ENCODE measurements around the gene ME1. TPM values are rescaled to one million over a fixed set of nuclear protein-coding genes. Genes with fewer than 3 reads are reported as not detected.

Gene ME1
- total and polyA plus RNA-seq, 9 of the 15 experiments (the other 6 are each of a cell fraction or from before 2014, with no cell fraction given): 3.2 to 10.4 (median 5.5) TPM

DNA sequence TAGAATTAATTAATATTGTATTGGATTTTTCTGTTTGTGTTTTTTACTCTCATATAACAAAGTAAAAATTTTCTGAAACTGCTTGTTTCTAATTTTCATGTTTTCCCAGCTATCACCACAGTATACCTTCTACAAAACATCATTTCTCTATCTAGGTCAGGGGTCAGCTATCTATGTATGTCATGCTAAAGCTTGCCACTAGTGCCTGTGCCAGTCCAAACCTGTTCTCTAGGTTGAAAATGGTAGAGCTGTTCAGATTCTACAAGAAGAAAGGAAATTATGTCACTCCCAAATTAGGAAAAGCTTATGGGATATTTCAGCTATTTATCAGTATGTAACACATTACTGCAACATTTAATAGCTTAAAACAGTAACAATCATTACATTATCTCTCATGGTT lies 5.8 kb upstream of the ME1 start:
- no peak for DNase-seq (ENCODE audit: extremely low read depth in 1 of 4, low spot score in 3 of 4)
- Histone ChIP-seq H3K9ac (ENCODE audit: insufficient read depth in 1 of 2, low read depth in 2 of 2, low read length in 2 of 2) (no peak overlapping the region), H3K9me3 (replicated peaks; ENCODE audit: control insufficient read depth, insufficient read depth, low read depth, low read length) (no peaks in the 10 kb centered on the region), H3K27me3 (ENCODE audit: control insufficient read depth in 2 of 2, insufficient read depth in 2 of 2, low read length in 2 of 2) (no peaks in the 10 kb centered on the region), H3K4me3 (no peak overlapping the region), H3K79me2 (ENCODE audit: control insufficient read depth, insufficient read depth, low read length) (no peaks in the 10 kb centered on the region), H4K20me1 (replicated peaks; ENCODE audit: control insufficient read depth, insufficient read depth, low read length) (no peaks in the 10 kb centered on the region), H3K9me1 (ENCODE audit: control insufficient read depth, insufficient read depth, low read length) (no peaks in the 10 kb centered on the region), H3K27ac (ENCODE audit: extremely low read depth, low read depth, low read length) (no peak overlapping the region), H3K36me3 (ENCODE audit: control insufficient read depth, insufficient read depth, low read length) (no peaks in the 10 kb centered on the region), H3K4me1 (replicated peaks in 1 of 2; ENCODE audit: control insufficient read depth in 2 of 2, insufficient read depth in 2 of 2, low read length in 2 of 2) (peaks cover 2 to 4% of the 10 kb centered on the region in 2 experiments; a peak in 4 of 5 replicates), H2AFZ (ENCODE audit: low read depth, low read length) (no peak overlapping the region), H3K4me2 (ENCODE audit: insufficient read depth, low read length) (no peak overlapping the region)
- no TSS peak for BruUV-seq (replicated peaks)
- in situ Hi-C loops (cut with MboI): no loop called here
- no peak for TF ChIP-seq DACH1 (IDR thresholded peaks at IDR 0.05; ENCODE audit: partially characterized antibody)
- TF ChIP-seq, protein P1, sequence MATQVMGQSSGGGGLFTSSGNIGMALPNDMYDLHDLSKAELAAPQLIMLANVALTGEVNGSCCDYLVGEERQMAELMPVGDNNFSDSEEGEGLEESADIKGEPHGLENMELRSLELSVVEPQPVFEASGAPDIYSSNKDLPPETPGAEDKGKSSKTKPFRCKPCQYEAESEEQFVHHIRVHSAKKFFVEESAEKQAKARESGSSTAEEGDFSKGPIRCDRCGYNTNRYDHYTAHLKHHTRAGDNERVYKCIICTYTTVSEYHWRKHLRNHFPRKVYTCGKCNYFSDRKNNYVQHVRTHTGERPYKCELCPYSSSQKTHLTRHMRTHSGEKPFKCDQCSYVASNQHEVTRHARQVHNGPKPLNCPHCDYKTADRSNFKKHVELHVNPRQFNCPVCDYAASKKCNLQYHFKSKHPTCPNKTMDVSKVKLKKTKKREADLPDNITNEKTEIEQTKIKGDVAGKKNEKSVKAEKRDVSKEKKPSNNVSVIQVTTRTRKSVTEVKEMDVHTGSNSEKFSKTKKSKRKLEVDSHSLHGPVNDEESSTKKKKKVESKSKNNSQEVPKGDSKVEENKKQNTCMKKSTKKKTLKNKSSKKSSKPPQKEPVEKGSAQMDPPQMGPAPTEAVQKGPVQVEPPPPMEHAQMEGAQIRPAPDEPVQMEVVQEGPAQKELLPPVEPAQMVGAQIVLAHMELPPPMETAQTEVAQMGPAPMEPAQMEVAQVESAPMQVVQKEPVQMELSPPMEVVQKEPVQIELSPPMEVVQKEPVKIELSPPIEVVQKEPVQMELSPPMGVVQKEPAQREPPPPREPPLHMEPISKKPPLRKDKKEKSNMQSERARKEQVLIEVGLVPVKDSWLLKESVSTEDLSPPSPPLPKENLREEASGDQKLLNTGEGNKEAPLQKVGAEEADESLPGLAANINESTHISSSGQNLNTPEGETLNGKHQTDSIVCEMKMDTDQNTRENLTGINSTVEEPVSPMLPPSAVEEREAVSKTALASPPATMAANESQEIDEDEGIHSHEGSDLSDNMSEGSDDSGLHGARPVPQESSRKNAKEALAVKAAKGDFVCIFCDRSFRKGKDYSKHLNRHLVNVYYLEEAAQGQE (IDR thresholded peaks at IDR 0.05; ENCODE audit: borderline replicate concordance): peak; percentile 34; the same call in 1 of the 2 replicates
- TF ChIP-seq, protein P1 (CRISPR knock-in tag; IDR thresholded peaks at IDR 0.05; ENCODE audit: low read depth): no peak
- peak; percentile 64 for ATAC-seq
- intact Hi-C loops (cut with micrococcal nuclease): no loop called here
- CTCF ChIA-PET (ENCODE audit: low intra/inter-chr PET ratio): no interaction called here
- POLR2A ChIA-PET: interaction anchor here (0.7 to 1.2 kb wide), 3 partner anchors 13 to 23 kb away, joined by 3 to 4 read pairs (median 3); no protein-coding TSS in a partner anchor
- FAIRE-seq: no peak

All from K562 (cell line).